ENCODE measurements around the gene CSTB. TPM values are rescaled to one million over a fixed set of nuclear protein-coding genes. Genes with fewer than 3 reads are reported as not detected.

Gene CSTB
- total and polyA plus RNA-seq, 12 donors: 33.0 to 61.2 (median 40.5) TPM

- 84 to 85% methylated on average over 6 of the region's 6 CpGs for WGBS, 2 donors
- Histone ChIP-seq H3K36me3 (peaks cover 0 to 36% (median 0%) of the 10 kb centered on the region in 9 donors), H3K27me3 (no peaks in the 10 kb centered on the region), H3K4me1 (peaks cover 28 to 82% (median 57%) of the 10 kb centered on the region in 9 donors), H3K27ac (peak overlapping the region in 4 of 10 donors; percentile 3 to 34 (median 4)), H3K4me3 (no peak overlapping the region), H3K9me3 (no peaks in the 10 kb centered on the region)
- no peak for ATAC-seq
- TF ChIP-seq CTCF (IDR thresholded peaks at IDR 0.05): no peak
- no peak for DNase-seq
- intact Hi-C loops (cut with DNase I): no loop called here
Measured at GRCh38 chr21:43731476-43731875, 44.6 kb downstream of the CSTB start.

- DNase-seq: peak; percentile 94 to 95
- Histone ChIP-seq H3K36me3 (peaks cover 0 to 25% (median 0%) of the 10 kb centered on the region in 9 donors), H3K4me3 (peak overlapping the region; percentile 50 to 83 (median 63)), H3K27me3 (no peaks in the 10 kb centered on the region), H3K9me3 (no peaks in the 10 kb centered on the region), H3K4me1 (peaks cover 22 to 92% (median 56%) of the 10 kb centered on the region in 9 donors), H3K27ac (peak overlapping the region; percentile 70 to 94 (median 90))
- intact Hi-C loops (cut with DNase I): loop anchor here in 8 of 10 donors (2.0 to 10.0 kb wide), 7 partner anchors 44 to 136 kb away; partner anchors contain the start of genes CSTB (in 2 of the 8), RRP1 (in 2 of the 8) and AGPAT3 (in 1 of the 8)
- TF ChIP-seq CTCF (IDR thresholded peaks at IDR 0.05): peak in 8 of 9 donors; percentile 39 to 72 (median 54)
- WGBS, 2 donors: 2 to 3% methylated on average over 59 of the region's 59 CpGs
- ATAC-seq: peak; percentile 88 to 93 (median 92)
Measured at GRCh38 chr21:43728467-43729390, 47.4 kb downstream of the CSTB start.

GRCh38 chr21:43728154-43728466, 48.0 kb downstream of the CSTB start:
- TF ChIP-seq CTCF (IDR thresholded peaks at IDR 0.05): no peak
- Histone ChIP-seq H3K27me3 (no peaks in the 10 kb centered on the region), H3K4me3 (peak overlapping the region in 9 of 10 donors; percentile 50 to 83 (median 63)), H3K36me3 (peaks cover 0 to 26% (median 0%) of the 10 kb centered on the region in 9 donors), H3K9me3 (no peaks in the 10 kb centered on the region), H3K27ac (peak overlapping the region; percentile 70 to 94 (median 90)), H3K4me1 (peaks cover 22 to 86% (median 55%) of the 10 kb centered on the region in 9 donors)
- DNase-seq: no peak
- WGBS, 2 donors: 17 to 19% methylated on average over 7 of the region's 7 CpGs
- peak in 7 of 8 donors; percentile 5 to 35 (median 23) for ATAC-seq
- intact Hi-C loops (cut with DNase I): loop anchor here in 8 of 10 donors (2.0 to 10.0 kb wide), 7 partner anchors 44 to 137 kb away; partner anchors contain the start of genes CSTB (in 2 of the 8), RRP1 (in 2 of the 8) and AGPAT3 (in 1 of the 8)

- TF ChIP-seq CTCF (IDR thresholded peaks at IDR 0.05): peak in 1 of 9 donors; percentile 18
- DNase-seq (no peak), ATAC-seq (peak in 7 of 8 donors; percentile 9 to 40 (median 27))
- no peaks in the 10 kb centered on the region for H3K9me3 ChIP-seq
- H3K27me3 ChIP-seq: no peaks in the 10 kb centered on the region
- peaks cover 22 to 85% (median 55%) of the 10 kb centered on the region in 9 donors for H3K4me1 ChIP-seq
- H3K27ac ChIP-seq: peak overlapping the region; percentile 70 to 94 (median 90)
- intact Hi-C loops (cut with DNase I): loop anchor here in 8 of 10 donors (2.0 to 10.0 kb wide), 7 partner anchors 45 to 137 kb away; partner anchors contain the start of genes CSTB (in 2 of the 8), RRP1 (in 2 of the 8) and AGPAT3 (in 1 of the 8)
- H3K36me3 ChIP-seq: peaks cover 0 to 26% (median 0%) of the 10 kb centered on the region in 9 donors
- WGBS, 2 donors: 51 to 54% methylated on average over 10 of the region's 10 CpGs
- peak overlapping the region in 8 of 10 donors; percentile 50 to 83 (median 63) for H3K4me3 ChIP-seq
Measured at GRCh38 chr21:43727519-43728153, 48.5 kb downstream of the CSTB start.

All from heart right ventricle (tissue), 16 donors.